Measurements from ENCODE around the gene KIRREL3.

DNA sequence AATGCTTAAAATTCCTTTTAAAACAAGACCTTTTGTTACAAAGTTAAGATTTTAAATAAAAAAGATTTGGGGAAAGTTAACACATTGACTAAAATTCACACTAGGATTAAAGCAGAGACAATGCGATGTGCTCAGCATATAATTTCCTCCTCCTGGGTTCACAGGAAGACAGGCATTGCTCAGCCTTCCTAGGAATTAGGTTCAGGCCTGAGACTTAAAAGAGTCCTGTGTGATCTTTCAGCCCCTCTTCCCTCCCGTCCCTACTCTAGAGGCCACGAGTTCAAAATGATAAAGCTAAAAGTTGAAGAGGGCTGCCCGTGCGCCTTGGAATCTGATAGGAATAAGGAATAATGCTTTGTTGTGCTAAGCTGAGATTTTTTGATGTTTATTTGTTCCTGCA, 218.6 kb downstream of the KIRREL3 start:
- TF ChIP-seq, protein P1, sequence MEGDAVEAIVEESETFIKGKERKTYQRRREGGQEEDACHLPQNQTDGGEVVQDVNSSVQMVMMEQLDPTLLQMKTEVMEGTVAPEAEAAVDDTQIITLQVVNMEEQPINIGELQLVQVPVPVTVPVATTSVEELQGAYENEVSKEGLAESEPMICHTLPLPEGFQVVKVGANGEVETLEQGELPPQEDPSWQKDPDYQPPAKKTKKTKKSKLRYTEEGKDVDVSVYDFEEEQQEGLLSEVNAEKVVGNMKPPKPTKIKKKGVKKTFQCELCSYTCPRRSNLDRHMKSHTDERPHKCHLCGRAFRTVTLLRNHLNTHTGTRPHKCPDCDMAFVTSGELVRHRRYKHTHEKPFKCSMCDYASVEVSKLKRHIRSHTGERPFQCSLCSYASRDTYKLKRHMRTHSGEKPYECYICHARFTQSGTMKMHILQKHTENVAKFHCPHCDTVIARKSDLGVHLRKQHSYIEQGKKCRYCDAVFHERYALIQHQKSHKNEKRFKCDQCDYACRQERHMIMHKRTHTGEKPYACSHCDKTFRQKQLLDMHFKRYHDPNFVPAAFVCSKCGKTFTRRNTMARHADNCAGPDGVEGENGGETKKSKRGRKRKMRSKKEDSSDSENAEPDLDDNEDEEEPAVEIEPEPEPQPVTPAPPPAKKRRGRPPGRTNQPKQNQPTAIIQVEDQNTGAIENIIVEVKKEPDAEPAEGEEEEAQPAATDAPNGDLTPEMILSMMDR (IDR thresholded peaks at IDR 0.05 in 8 of 11, conservative IDR thresholded peaks at IDR 0.05 in 3 of 11) = no peak
- TF ChIP-seq POLR2AphosphoS5 (IDR thresholded peaks at IDR 0.05) = no peak
- TF ChIP-seq POLR2A (IDR thresholded peaks at IDR 0.05) = no peak
